ENCODE results near the gene FKBP9.
A peak's percentile ranks its signal among the peaks of the same experiment; 100 is the strongest.
"Not testable (repeated sequence)": the region's sequence is repeated elsewhere in the genome, so short reads cannot be mapped to it uniquely, and the experiment has no call there.

FKBP9 gene

GRCh38 chr7:32943252-32944030 lies 13.8 kb upstream of the FKBP9 start:
- Histone ChIP-seq H3K36me3 (no peaks in the 10 kb centered on the region), H3K4me3 (ENCODE audit: low read depth, low read length) (no peak overlapping the region; the same call in 1 of the 2 replicates), H3K9me3 (ENCODE audit: severe bottlenecking) (peaks cover 19% of the 10 kb centered on the region), H3K27ac (no peak overlapping the region), H3K27me3 (ENCODE audit: insufficient read depth, low read depth, severe bottlenecking) (no peaks in the 10 kb centered on the region)
- DNase-seq = no peak
- TF ChIP-seq CTCF (IDR thresholded peaks at IDR 0.05; ENCODE audit: low read depth, low read length) = no peak

GRCh38 chr7:32947420-32947983 lies 9.7 kb upstream of the FKBP9 start:
- Histone ChIP-seq H3K4me3 (ENCODE audit: low read depth, low read length) (no peak overlapping the region), H3K27me3 (ENCODE audit: insufficient read depth, low read depth, severe bottlenecking) (no peaks in the 10 kb centered on the region), H3K36me3 (no peaks in the 10 kb centered on the region), H3K27ac (no peak overlapping the region), H3K9me3 (ENCODE audit: severe bottlenecking) (peaks cover 23% of the 10 kb centered on the region)
- TF ChIP-seq CTCF (IDR thresholded peaks at IDR 0.05; ENCODE audit: low read depth, low read length) = no peak
- no peak for DNase-seq

GRCh38 chr7:32948202-32948601 lies 9.0 kb upstream of the FKBP9 start:
- H3K4me3 ChIP-seq (ENCODE audit: low read depth, low read length) = no peak overlapping the region
- no peak overlapping the region for H3K27ac ChIP-seq
- H3K36me3 ChIP-seq = no peaks in the 10 kb centered on the region
- peaks cover 23% of the 10 kb centered on the region for H3K9me3 ChIP-seq (ENCODE audit: severe bottlenecking)
- H3K27me3 ChIP-seq (ENCODE audit: insufficient read depth, low read depth, severe bottlenecking) = no peaks in the 10 kb centered on the region
- no peak for DNase-seq
- no peak for TF ChIP-seq CTCF (IDR thresholded peaks at IDR 0.05; ENCODE audit: low read depth, low read length)

GRCh38 chr7:32952876-32953275 lies 4.4 kb upstream of the FKBP9 start:
- TF ChIP-seq CTCF (IDR thresholded peaks at IDR 0.05; ENCODE audit: low read depth, low read length) = no peak
- DNase-seq = peak; percentile 61
- Histone ChIP-seq H3K27ac (peak overlapping the region; percentile 55), H3K36me3 (no peaks in the 10 kb centered on the region), H3K4me3 (ENCODE audit: low read depth, low read length) (no peak overlapping the region), H3K9me3 (ENCODE audit: severe bottlenecking) (peaks cover 9% of the 10 kb centered on the region), H3K27me3 (ENCODE audit: insufficient read depth, low read depth, severe bottlenecking) (no peaks in the 10 kb centered on the region)

- Histone ChIP-seq H3K27ac (peak overlapping the region; percentile 73; the same call in 1 of the 2 replicates), H3K9me3 (ENCODE audit: severe bottlenecking) (no peaks in the 10 kb centered on the region), H3K4me3 (ENCODE audit: low read depth, low read length) (peak overlapping the region; percentile 70), H3K36me3 (no peaks in the 10 kb centered on the region), H3K27me3 (ENCODE audit: insufficient read depth, low read depth, severe bottlenecking) (no peaks in the 10 kb centered on the region)
- no peak for DNase-seq
- TF ChIP-seq CTCF (IDR thresholded peaks at IDR 0.05; ENCODE audit: low read depth, low read length) = no peak
These were observed 1.1 kb downstream of the FKBP9 start for GRCh38 chr7:32958046-32959025.

GRCh38 chr7:32963880-32964301 lies 6.7 kb downstream of the FKBP9 start:
- H3K4me3 ChIP-seq (ENCODE audit: low read depth, low read length); H3K36me3 ChIP-seq; DNase-seq; H3K9me3 ChIP-seq (ENCODE audit: severe bottlenecking); H3K27ac ChIP-seq; H3K27me3 ChIP-seq (ENCODE audit: insufficient read depth, low read depth, severe bottlenecking): not testable (repeated sequence)
